SK-N-SH (cell line): Measurements from ENCODE around the gene ATP6V0B. TPM values are rescaled to one million over a fixed set of nuclear protein-coding genes. Genes with fewer than 3 reads are reported as not detected.
A peak's percentile ranks its signal among the peaks of the same experiment; 100 is the strongest.

Experiments used
- CTCF ChIA-PET: fragments of 300-600, 350-600 bp; formaldehyde crosslinking; extraction: SDS; loops from one replicate; lab custom pipeline; 2021; lab: Yijun Ruan, JAX
- POLR2A ChIA-PET: fragments of 350-600 bp; sonication (Branson Sonifier 250); formaldehyde crosslinking; extraction: SDS; loops from one replicate; lab custom pipeline; 2020; ENCODE audit warnings: antibody characterized with exemption, inconsistent platforms; lab: Yijun Ruan, JAX
- DNase-seq: peaks from one replicate; pipeline ENCODE4 v3.0.0; 2012
- H2AFZ ChIP-seq: fragments of 200-600 bp; sonication (generic); 2 replicates; pipeline ENCODE4 v1.8.1; 2016; ENCODE audit warnings: antibody characterized with exemption, mild to moderate bottlenecking, low read depth
- H3F3A ChIP-seq: fragments of 200-600 bp; sonication (generic); replicated peaks from 2 replicates; pipeline ENCODE3; 2016; ENCODE audit warnings: antibody characterized with exemption, mild to moderate bottlenecking; ENCODE audit not compliant: insufficient read depth
- H3K27ac ChIP-seq, 2 experiments: fragments of 200-500 bp in 1 of 2; fragments of 200-600 bp in 1 of 2; sonication (Bioruptor generic) in 1 of 2; sonication (generic), shearing (Covaris generic) in 1 of 2; 2 replicates each; pipeline versions ENCODE4 v1.5.1 to v1.6.1; 2014 to 2016; ENCODE audit warnings: low read depth in 2 of 2, inconsistent platforms in 1 of 2, low read length in 1 of 2, mild to moderate bottlenecking in 1 of 2, mixed read lengths in 1 of 2
- H3K27me3 ChIP-seq: fragments of 200-600 bp; sonication (generic), shearing (Covaris generic); 2 replicates; pipeline ENCODE4 v1.6.1; 2016; ENCODE audit warnings: mixed run types; ENCODE audit not compliant: insufficient read depth
- H3K36me3 ChIP-seq, 2 experiments: fragments of 200-500 bp in 1 of 2; fragments of 200-600 bp in 1 of 2; sonication (Bioruptor generic) in 1 of 2; sonication (generic) in 1 of 2; replicated peaks in 1 of 2; 2 replicates each; pipeline versions ENCODE3 to v1.5.1; 2014 to 2016; ENCODE audit warnings: low read length in 1 of 2, mild to moderate bottlenecking in 1 of 2; ENCODE audit not compliant: insufficient read depth in 2 of 2, control insufficient read depth in 1 of 2
- H3K4me1 ChIP-seq, 2 experiments: fragments of 200-500 bp in 1 of 2; fragments of 200-600 bp in 1 of 2; sonication (Bioruptor generic) in 1 of 2; sonication (generic), shearing (Covaris generic) in 1 of 2; 2 replicates each; pipeline versions ENCODE4 v1.5.1 to v1.6.1; 2014 to 2016; ENCODE audit warnings: low read depth in 1 of 2, low read length in 1 of 2, mixed run types in 1 of 2; ENCODE audit not compliant: insufficient read depth in 2 of 2, control insufficient read depth in 1 of 2
- H3K4me2 ChIP-seq: fragments of 200-600 bp; sonication (generic), shearing (Covaris generic); 2 replicates; pipeline ENCODE4 v1.6.1; 2017; ENCODE audit warnings: mixed run types
- H3K4me3 ChIP-seq, 2 experiments: fragments of 200-500 bp in 1 of 2; fragments of 200-600 bp in 1 of 2; sonication (Bioruptor generic) in 1 of 2; sonication (generic), shearing (Covaris generic) in 1 of 2; 2 replicates each; pipeline versions ENCODE4 v1.5.1 to v1.8.1; 2014 to 2016; ENCODE audit warnings: low read depth in 2 of 2, inconsistent platforms in 1 of 2, low read length in 1 of 2, mild to moderate bottlenecking in 1 of 2, mixed read lengths in 1 of 2, moderate library complexity in 1 of 2
- H3K79me2 ChIP-seq: fragments of 200-600 bp; sonication (generic); 2 replicates; pipeline ENCODE4 v1.8.1; 2017; ENCODE audit warnings: mild to moderate bottlenecking; ENCODE audit not compliant: insufficient read depth
- H3K9ac ChIP-seq: fragments of 200-600 bp; sonication (generic); 2 replicates; pipeline ENCODE4 v1.6.1; 2017; ENCODE audit warnings: mixed run types
- H3K9me2 ChIP-seq: fragments of 200-600 bp; sonication (generic); 2 replicates; pipeline ENCODE4 v1.6.1; 2017; ENCODE audit warnings: mixed run types
- H3K9me3 ChIP-seq: fragments of 200-600 bp; sonication (generic); 2 replicates; pipeline ENCODE4 v1.6.1; 2017; ENCODE audit warnings: mixed run types, mild to moderate bottlenecking, moderate library complexity
- H4K20me1 ChIP-seq: fragments of 200-600 bp; sonication (generic); 2 replicates; pipeline ENCODE4 v1.6.1; 2017; ENCODE audit warnings: mild to moderate bottlenecking, mixed run types; ENCODE audit not compliant: insufficient read depth
- CTCF ChIP-seq: fragments of 200-600 bp; sonication (generic); IDR thresholded peaks from 2 replicates; pipeline ENCODE4 v1.6.1; 2017; ENCODE audit warnings: antibody characterized with exemption, mild to moderate bottlenecking, moderate library complexity
- EP300 ChIP-seq, 2 experiments: IDR thresholded peaks; 2 replicates each; pipeline versions ENCODE4 v1.4.0 to v1.6.1; 2012; ENCODE audit warnings: borderline replicate concordance in 1 of 2, low read depth in 1 of 2, low read length in 1 of 2
- EZH2phosphoT487 ChIP-seq: fragments of 200-600 bp; sonication (generic); IDR thresholded peaks from 2 replicates; pipeline ENCODE4 v1.6.1; 2017; ENCODE audit warnings: low read depth, mixed run types, mild to moderate bottlenecking, antibody characterized with exemption, moderate library complexity, borderline replicate concordance
- GABPA ChIP-seq: IDR thresholded peaks from 2 replicates; pipeline ENCODE4 v1.4.0; 2012; ENCODE audit warnings: low read depth, mild to moderate bottlenecking
- IRF3 ChIP-seq: fragments of 150-350 bp; IDR thresholded peaks from 2 replicates; pipeline ENCODE4 v1.6.1; 2016; ENCODE audit warnings: mild to moderate bottlenecking, low read depth, low read length
- JUND ChIP-seq: IDR thresholded peaks from 2 replicates; pipeline ENCODE4 v1.4.0; 2012
- MXI1 ChIP-seq: IDR thresholded peaks from 2 replicates; pipeline ENCODE4 v1.6.1; 2012; ENCODE audit warnings: mild to moderate bottlenecking, low read depth, low read length, improper control_type of control experiment
- POLR2AphosphoS5 ChIP-seq: IDR thresholded peaks from 2 replicates; pipeline ENCODE4 v1.6.1; 2012; ENCODE audit warnings: low read depth, low read length
- RAD21 ChIP-seq: IDR thresholded peaks from 2 replicates; pipeline ENCODE4 v1.6.1; 2012; ENCODE audit warnings: mild to moderate bottlenecking, low read length
- RFX5 ChIP-seq: IDR thresholded peaks from 2 replicates; pipeline ENCODE4 v1.6.1; 2012; ENCODE audit warnings: mild to moderate bottlenecking, improper control_type of control experiment, low read length
- RXRA ChIP-seq: IDR thresholded peaks from 2 replicates; pipeline ENCODE4 v1.4.0; 2012; ENCODE audit warnings: low read depth, mild to moderate bottlenecking, borderline replicate concordance
- SIN3A ChIP-seq: IDR thresholded peaks from 2 replicates; pipeline ENCODE4 v1.6.1; 2012; ENCODE audit warnings: low read depth, mild to moderate bottlenecking, low read length, moderate library complexity, borderline replicate concordance
- SMC3 ChIP-seq: IDR thresholded peaks from 2 replicates; pipeline ENCODE4 v1.6.1; 2012; ENCODE audit warnings: low read depth, low read length, improper control_type of control experiment
- TCF12 ChIP-seq: IDR thresholded peaks from 2 replicates; pipeline ENCODE4 v1.4.0; 2012
- ZBTB33 ChIP-seq: IDR thresholded peaks from 2 replicates; pipeline ENCODE4 v1.4.0; 2012; ENCODE audit warnings: low read depth, borderline replicate concordance
- WGBS: methylation state at CpG from one replicate; pipeline ENCODE4 v1.1.6; 2017; ENCODE audit warnings: low lambda C conversion rate; 5-methylcytosine and 5-hydroxymethylcytosine counted together
- polyA plus RNA-seq, 3 experiments: library from polyadenylated mRNA; depleted of rRNA; stranded (reverse); fragments of >200 nt; gene quantifications; 2 replicates each; pipeline ENCODE4 v1.2.3, GENCODE V29; 2012

The ATP6V0B gene
- polyA plus RNA-seq, 1 of the 3 experiments (the other 2 are of a cell fraction), result 180 TPM

- Histone ChIP-seq H3K4me2 (no peak overlapping the region), H2AFZ (no peak overlapping the region), H4K20me1 (no peaks in the 10 kb centered on the region), H3K4me3 (no peak overlapping the region), H3K9me2 (no peaks in the 10 kb centered on the region), H3K4me1 (peaks cover 0 to 3% of the 10 kb centered on the region in 2 experiments; a peak in 2 of 4 replicates), H3K27ac (no peak overlapping the region), H3F3A (no peaks in the 10 kb centered on the region), H3K9ac (no peak overlapping the region), H3K9me3 (no peaks in the 10 kb centered on the region), H3K79me2 (no peaks in the 10 kb centered on the region), H3K27me3 (no peaks in the 10 kb centered on the region), H3K36me3 (peaks cover 2 to 11% of the 10 kb centered on the region in 2 experiments)
- no peak for DNase-seq
- ChIA-PET POLR2A (no interaction called here), CTCF (interaction anchor here (0.7 to 15.4 kb wide), 6 partner anchors 12 to 334 kb away, joined by 3 to 533 read pairs (median 4); no protein-coding TSS in a partner anchor)
- peak; percentile 47 for TF ChIP-seq CTCF
- 0 out of 2 replicates have a peak, but pooled peaks have one; percentile 15 for TF ChIP-seq SMC3
- TF ChIP-seq JUND, result no peak
- TF ChIP-seq RXRA, result no peak
- TF ChIP-seq TCF12, result no peak
- TF ChIP-seq RAD21, result peak; percentile 28; the same call in 1 of the 2 replicates
- WGBS, result 98% methylated on average over 4 of the region's 10 CpGs
These were observed 44.4 kb upstream of the ATP6V0B start for GRCh38 chr1:43930168-43930948.

GRCh38 chr1:43930949-43931275, 43.8 kb upstream of the ATP6V0B start:
- H3K27ac ChIP-seq, result no peak overlapping the region
- H3K4me1 ChIP-seq, result peaks cover 0 to 5% of the 10 kb centered on the region in 2 experiments; a peak in 2 of 4 replicates
- H3K9me2 ChIP-seq, result no peaks in the 10 kb centered on the region
- WGBS, result 96% methylated on average over 2 of the region's 4 CpGs
- CTCF ChIA-PET, result interaction anchor here (0.7 to 15.4 kb wide), 4 partner anchors 12 to 167 kb away, joined by 3 to 533 read pairs (median 90); no protein-coding TSS in a partner anchor
- H3F3A ChIP-seq, result no peaks in the 10 kb centered on the region
- no peaks in the 10 kb centered on the region for H3K9me3 ChIP-seq
- H4K20me1 ChIP-seq, result no peaks in the 10 kb centered on the region
- no peak overlapping the region for H3K9ac ChIP-seq
- no peaks in the 10 kb centered on the region for H3K27me3 ChIP-seq
- H3K36me3 ChIP-seq, result peaks cover 0 to 7% of the 10 kb centered on the region in 2 experiments
- H3K4me2 ChIP-seq, result no peak overlapping the region
- POLR2A ChIA-PET, result no interaction called here
- H2AFZ ChIP-seq, result no peak overlapping the region
- no peak for DNase-seq
- H3K4me3 ChIP-seq, result no peak overlapping the region
- H3K79me2 ChIP-seq, result no peaks in the 10 kb centered on the region
- TF ChIP-seq EP300 (IDR thresholded peaks at IDR 0.05; ENCODE audit: borderline replicate concordance in 1 of 2, low read depth in 1 of 2, low read length in 1 of 2) (no peak), SIN3A (no peak), RFX5 (no peak), EZH2phosphoT487 (no peak), GABPA (no peak), IRF3 (no peak), RAD21 (no peak), JUND (no peak), SMC3 (no peak), POLR2AphosphoS5 (no peak), ZBTB33 (no peak), MXI1 (no peak)
- TF ChIP-seq, all 33 proteins: peak for 0
